ENCODE measurements around the gene PPP1R13B. TPM values are rescaled to one million over a fixed set of nuclear protein-coding genes. Genes with fewer than 3 reads are reported as not detected.

Gene PPP1R13B
- total RNA-seq, 1 donor from 2014 or later: 16.2 TPM

- Mint-ChIP-seq H3K27me3 (no peaks in the 10 kb centered on the region), H3K9me3 (no peaks in the 10 kb centered on the region), H3K4me3 (no peak overlapping the region), H3K27ac (no peak overlapping the region), H3K4me1 (no peaks in the 10 kb centered on the region), H3K36me3 (ENCODE audit: low read depth) (peaks cover 50% of the 10 kb centered on the region)
- ChIA-PET CTCF (no interaction called here), POLR2A (no interaction called here)
- no peak for ATAC-seq (ENCODE audit: low read depth)
- intact Hi-C loops (cut with micrococcal nuclease): no loop called here
- no peak for DNase-seq
- TF ChIP-seq CTCF (IDR thresholded peaks at IDR 0.05): no peak
Observed at GRCh38 chr14:103739466-103739792, 107.9 kb downstream of the PPP1R13B start.

DNA sequence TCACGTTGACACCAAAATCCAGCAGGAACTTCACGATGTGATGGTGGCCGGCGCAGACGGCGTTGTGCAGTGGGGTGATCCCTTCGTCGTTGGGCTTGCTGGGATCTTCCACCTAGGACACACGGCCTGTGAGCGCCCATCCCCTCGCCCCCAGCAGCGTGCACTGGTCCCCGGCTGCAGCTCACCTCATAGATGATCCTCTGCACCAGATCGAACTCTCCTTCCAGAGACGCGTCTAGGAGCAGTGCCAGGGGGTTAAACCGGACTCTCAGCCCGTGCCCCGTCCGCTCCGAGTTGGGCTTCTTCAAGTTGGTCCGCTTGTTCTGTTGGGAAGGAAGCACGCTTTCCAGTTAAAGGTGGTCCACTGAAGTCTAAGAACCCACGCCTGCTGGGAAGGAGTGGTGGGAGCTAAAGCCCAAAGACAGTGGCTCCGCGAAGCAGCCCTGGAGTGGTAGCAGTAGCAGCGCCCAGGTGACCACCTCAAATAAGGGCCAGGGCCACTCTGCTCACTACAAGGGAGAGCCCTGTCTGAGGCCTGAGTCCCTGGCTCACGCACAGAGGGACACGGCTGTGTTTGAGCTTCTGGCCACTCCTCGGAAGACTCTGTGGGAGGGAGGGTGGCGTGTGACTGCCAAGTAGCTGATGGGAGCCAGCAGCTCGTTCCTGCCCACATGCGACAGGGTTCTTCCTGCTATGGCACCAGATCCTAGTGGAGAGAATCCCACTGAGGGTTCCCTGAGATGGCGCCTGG lies 108.5 kb downstream of the PPP1R13B start:
- ATAC-seq (ENCODE audit: low read depth): no peak
- DNase-seq: no peak
- Mint-ChIP-seq H3K27ac (no peak overlapping the region), H3K36me3 (ENCODE audit: low read depth) (peaks cover 51% of the 10 kb centered on the region), H3K27me3 (no peaks in the 10 kb centered on the region), H3K4me1 (no peaks in the 10 kb centered on the region), H3K9me3 (no peaks in the 10 kb centered on the region), H3K4me3 (no peak overlapping the region)
- CTCF ChIA-PET: no interaction called here
- POLR2A ChIA-PET: no interaction called here
- no peak for TF ChIP-seq CTCF (IDR thresholded peaks at IDR 0.05)
- intact Hi-C loops (cut with micrococcal nuclease): no loop called here

DNA sequence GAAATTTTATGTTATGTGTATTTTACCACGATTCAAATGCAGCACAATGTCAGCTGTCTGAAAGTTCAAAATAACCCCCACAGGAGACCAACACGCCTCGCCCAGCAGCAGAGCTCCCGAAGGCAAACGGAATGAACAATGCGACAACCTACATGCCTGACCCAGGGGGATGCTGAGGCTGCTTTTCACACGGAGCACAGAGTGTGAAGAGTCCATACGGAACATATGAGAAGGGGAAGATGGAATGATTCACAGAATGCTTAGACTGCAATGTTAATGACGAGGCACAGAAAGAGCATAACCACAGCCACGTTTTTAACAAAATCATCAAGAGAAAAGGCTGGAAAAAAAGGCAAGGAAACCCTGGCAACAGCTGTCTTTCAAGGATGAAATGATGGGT lies 109.2 kb downstream of the PPP1R13B start:
- H3K27ac Mint-ChIP-seq: no peak overlapping the region
- TF ChIP-seq CTCF (IDR thresholded peaks at IDR 0.05): no peak
- ChIA-PET POLR2A (no interaction called here), CTCF (no interaction called here)
- H3K27me3 Mint-ChIP-seq: no peaks in the 10 kb centered on the region
- H3K4me3 Mint-ChIP-seq: no peak overlapping the region
- DNase-seq (no peak), ATAC-seq (ENCODE audit: low read depth) (no peak)
- no peaks in the 10 kb centered on the region for H3K4me1 Mint-ChIP-seq
- intact Hi-C loops (cut with micrococcal nuclease): no loop called here
- no peaks in the 10 kb centered on the region for H3K9me3 Mint-ChIP-seq
- H3K36me3 Mint-ChIP-seq (ENCODE audit: low read depth): peaks cover 57% of the 10 kb centered on the region

DNA sequence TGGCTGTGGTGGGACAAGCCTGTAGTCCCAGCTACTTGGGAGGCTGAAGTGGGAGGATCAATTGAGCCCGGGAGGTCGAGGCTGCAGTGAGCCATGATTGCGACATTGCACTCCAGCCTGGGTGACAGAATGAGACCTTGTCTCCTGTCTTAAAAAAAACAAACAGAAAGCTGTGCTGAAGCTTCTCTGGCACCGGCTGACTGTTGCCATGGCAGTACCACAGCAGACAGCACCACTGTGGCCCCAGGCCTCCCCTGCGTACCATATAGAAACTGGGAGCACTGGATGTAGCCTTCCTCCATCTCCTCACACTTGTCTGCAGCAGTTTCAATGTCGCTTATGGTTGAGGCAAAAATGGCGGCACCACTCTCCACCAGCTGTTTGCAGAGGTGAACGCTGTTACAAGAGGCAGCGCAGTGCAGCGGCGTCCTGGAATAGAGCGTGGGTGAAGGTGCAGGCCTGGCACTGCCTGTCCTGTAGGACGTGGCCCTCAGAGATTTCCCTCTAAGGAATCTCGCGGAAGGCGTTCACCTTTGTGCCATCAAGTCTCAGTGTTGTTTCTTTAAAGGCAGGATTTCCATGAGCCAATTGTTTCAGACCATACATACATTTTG lies 109.8 kb downstream of the PPP1R13B start:
- no peak overlapping the region for H3K27ac Mint-ChIP-seq
- H3K4me3 Mint-ChIP-seq: no peak overlapping the region
- H3K9me3 Mint-ChIP-seq: no peaks in the 10 kb centered on the region
- no peaks in the 10 kb centered on the region for H3K27me3 Mint-ChIP-seq
- DNase-seq (no peak), ATAC-seq (ENCODE audit: low read depth) (no peak)
- intact Hi-C loops (cut with micrococcal nuclease): no loop called here
- ChIA-PET POLR2A (no interaction called here), CTCF (no interaction called here)
- peaks cover 59% of the 10 kb centered on the region for H3K36me3 Mint-ChIP-seq (ENCODE audit: low read depth)
- no peak for TF ChIP-seq CTCF (IDR thresholded peaks at IDR 0.05)
- no peaks in the 10 kb centered on the region for H3K4me1 Mint-ChIP-seq

- CTCF ChIA-PET: no interaction called here
Observed at GRCh38 chr14:103736546-103737431, 110.6 kb downstream of the PPP1R13B start.

More at GRCh38 chr14:103736546-103737431, 110.6 kb downstream of the PPP1R13B start:
- Mint-ChIP-seq H3K4me3 (no peak overlapping the region), H3K27ac (no peak overlapping the region), H3K36me3 (ENCODE audit: low read depth) (peaks cover 54% of the 10 kb centered on the region), H3K27me3 (no peaks in the 10 kb centered on the region), H3K9me3 (no peaks in the 10 kb centered on the region), H3K4me1 (no peaks in the 10 kb centered on the region)
- intact Hi-C loops (cut with micrococcal nuclease): no loop called here
- POLR2A ChIA-PET: no interaction called here
- DNase-seq (no peak), ATAC-seq (ENCODE audit: low read depth) (no peak)
- no peak for TF ChIP-seq CTCF (IDR thresholded peaks at IDR 0.05)

Data from activated B cell treated with CpG ODN at 0.5 μM for 24 hours (primary cell).